ENCODE results near the gene ISG20L2.

The ISG20L2 gene

DNA sequence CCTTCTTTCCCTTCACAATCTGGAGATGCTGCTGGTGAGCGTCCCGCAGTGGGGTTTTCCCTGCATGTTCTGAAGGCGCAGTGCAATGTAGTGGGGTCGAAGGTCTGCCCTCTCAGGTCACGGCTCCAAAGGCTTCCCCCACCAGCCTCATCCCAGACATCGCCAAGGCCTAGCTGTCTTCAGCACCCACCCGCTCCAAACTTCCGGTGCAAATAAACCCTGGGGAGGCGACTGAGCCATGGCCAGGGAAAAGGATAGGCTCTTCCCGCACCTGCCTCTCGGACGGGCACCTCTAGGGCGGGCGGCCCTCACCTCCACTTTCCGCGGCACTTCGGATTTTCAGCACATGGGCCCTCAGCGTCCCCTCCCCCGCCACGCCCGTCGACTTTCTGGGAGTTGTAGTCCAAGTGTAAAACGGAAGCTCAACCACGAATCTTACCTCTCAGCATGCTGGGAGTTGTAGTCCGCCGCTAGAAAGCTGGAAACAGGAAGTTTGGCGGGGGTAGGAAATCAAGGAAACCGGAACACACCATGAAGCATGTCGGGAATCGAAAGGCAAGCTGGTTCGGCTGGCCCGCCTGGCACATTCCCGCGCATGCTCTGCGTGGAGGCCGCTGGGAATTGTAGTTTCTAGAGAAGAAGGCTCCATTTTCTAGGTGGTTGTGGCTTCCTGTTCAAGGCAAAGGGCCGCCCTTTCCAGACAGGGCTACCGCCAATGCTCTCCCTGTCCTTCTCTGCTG is 12.3 kb upstream of the ISG20L2 start, which contains the start of gene MRPL24:
MRPL24 (minus strand) TSS at position 348 of the 740 bp plus-strand sequence. CDS start 2,384 bp downstream, outside the sequence.
- DNase-seq (ENCODE audit: low read depth): peak; percentile 100

DNA sequence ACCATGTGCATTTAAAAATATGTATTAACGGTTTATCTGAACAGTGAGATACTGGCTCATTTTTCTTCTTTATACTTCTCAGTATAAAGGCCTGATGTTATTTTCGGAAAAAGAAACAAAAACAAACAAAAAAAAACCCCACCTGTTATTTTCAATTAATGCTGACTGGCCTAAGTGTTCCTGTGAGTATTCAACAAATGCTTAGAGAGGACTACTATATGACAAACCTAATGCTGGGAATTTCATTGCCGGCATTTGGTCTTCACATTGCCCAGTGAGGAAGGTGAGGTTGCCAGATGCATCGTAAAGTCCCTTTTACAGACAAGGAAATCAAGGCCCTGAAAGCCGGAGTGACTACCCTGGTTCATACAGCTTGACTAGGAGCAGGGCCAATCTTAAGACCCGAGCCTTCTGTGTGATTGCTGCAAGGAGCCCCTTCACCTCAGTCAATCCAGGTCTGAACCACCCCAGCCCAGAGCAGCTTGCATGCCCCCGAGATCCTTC is 11.7 kb upstream of the ISG20L2 start:
- no peak for DNase-seq (ENCODE audit: low read depth)

DNA sequence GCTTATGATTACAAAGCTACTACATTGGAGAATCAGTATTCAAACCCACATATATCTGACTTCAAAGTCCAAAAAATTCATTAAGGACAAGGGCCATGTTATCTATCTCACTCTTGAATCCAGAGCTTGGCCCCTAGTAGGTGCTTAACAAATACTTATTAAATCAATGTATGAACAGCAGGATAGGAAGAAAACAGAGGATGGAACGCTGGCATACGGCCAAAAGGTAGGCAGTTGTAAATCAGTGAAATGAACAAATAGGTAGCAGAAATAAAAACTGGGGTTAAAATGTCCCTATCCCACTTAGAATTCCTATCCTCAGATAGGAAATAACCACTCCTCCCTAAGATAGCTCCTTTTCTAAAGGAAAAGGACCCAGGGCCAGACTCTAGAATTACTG is 10.3 kb upstream of the ISG20L2 start:
- DNase-seq (ENCODE audit: low read depth): no peak

DNA sequence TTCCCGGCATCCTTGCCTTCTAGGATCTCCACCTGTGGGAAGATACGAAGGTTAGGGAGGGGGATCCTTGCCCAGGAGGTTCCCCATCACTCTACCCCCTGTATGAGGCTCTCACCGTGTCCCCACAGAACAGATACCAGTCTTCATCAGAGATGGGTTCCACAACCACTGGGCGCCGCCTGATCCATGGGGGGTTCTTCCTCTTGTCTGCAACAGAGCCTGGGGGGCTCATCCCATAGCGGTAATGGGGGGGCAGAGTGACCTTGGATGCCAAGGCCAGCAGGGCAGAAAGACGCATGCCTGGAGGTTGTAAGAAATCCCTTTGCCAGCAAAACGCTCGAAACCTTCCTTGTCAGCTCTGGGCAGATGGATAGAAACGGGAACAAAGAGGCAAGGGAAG is 9.8 kb upstream of the ISG20L2 start:
- DNase-seq (ENCODE audit: low read depth): no peak

DNA sequence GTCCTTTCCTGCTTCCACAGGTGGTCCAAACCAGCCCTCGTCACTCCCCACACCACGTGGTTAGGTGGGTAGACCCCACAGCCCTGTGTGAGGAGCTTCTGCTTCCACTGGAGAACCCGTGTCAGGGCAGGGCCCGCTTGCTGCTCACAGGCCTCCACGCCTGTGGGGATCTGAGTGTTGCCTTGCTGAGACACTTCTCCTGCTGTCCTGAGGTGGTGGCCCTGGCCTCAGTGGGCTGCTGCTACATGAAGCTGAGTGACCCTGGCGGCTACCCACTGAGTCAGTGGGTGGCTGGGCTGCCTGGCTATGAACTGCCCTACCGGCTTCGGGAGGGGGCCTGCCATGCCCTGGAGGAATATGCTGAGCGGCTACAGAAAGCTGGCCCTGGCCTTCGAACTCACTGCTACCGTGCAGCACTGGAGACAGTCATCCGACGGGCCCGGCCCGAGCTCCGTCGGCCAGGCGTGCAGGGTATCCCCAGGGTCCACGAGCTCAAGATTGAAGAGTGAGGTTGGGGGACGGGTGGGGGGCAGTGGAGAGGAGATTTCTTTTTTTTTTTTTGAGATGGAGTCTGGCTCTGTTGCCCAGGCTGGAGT is 5.5 kb upstream of the ISG20L2 start:
- no peak for DNase-seq (ENCODE audit: low read depth)

DNA sequence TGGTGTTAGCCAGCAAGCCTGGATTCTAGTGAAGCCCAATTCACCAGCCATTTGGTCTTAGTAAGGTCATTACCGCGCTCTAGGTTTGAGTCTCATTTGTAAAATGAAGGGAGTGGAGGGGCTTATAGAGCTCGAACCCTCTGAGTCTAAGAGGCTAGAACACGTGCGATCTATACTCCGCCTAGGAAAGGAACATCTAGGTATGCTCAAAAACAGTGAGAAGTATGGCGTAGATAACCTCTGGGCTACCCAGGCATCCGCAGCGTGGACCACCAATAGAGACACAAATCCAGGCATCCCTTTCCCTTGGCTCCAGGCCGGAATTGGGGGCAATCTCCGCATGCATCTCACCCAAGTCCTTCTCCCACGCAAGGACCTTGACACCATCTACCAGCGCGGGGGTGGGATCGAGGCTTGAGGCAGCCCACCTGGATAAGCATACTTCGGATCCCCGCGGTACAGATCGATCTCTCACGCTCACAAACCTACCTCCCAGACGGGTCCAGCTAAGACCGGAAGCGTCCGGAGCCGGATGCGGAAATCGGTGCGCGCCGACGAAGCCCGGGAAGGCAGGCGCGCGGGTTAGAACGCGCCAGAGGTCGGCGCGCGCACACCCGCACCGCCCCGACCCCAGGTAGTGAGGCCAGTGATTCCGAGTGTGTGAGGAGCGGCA is 504 bp downstream of the ISG20L2 start, which contains the start of gene METTL25B:
METTL25B (plus strand) TSS at position 544 of the 673 bp plus-strand sequence. CDS start 636 bp downstream, outside the sequence.
- DNase-seq (ENCODE audit: low read depth): no peak

DNA sequence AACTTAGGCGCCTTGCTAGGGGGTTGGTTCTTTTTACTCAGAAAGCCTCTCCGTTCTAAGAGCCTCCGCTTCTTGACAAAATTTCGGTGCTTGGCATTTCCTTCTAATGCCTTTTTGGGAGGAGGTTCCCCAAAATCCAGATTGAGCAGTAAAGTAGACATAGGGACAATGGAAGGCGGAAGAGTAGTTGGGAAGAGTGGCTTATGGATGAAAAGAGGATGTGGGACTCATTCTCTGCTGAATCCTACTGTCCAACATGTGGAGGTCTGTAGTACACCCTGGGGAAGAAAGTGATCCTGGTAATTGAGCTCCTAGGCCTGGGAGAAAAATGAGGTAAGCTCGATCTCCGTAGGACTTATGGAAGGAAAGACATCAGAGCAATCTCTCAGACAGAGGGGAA is 1.1 kb downstream of the ISG20L2 start:
- no peak for DNase-seq (ENCODE audit: low read depth)

DNA sequence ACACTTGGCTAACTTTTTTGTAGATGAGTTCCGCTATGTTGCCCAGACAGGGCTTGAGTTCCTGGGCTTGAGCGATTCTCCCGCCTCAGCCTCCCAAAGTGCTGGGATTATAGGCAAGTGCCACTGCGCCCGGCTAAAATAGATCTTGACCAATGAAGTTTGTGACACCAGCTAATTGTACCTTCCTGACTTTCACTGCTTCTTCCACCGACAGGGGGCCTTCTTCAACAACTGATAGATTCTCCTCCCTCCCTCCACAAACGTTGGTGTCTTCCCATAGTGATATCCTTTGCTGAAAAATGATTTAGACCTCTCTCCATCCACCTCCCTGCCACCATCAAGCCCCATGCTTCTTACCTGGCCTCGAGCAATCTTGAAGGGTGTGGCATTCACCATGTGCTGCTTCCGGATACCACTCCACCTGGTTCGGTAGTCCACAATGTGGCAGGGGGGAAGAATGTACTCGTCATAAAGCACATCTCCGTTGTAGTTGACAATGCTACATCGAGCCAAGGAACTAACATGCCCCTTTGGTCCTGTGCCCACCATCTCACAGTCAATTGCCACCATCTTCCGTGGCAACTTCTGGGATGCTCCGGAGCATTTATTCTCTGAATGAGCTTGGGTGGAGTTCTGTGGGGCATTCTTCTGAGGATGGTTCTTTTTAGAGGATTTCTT is 1.9 kb downstream of the ISG20L2 start:
- peak; percentile 58 for DNase-seq (ENCODE audit: low read depth)

DNA sequence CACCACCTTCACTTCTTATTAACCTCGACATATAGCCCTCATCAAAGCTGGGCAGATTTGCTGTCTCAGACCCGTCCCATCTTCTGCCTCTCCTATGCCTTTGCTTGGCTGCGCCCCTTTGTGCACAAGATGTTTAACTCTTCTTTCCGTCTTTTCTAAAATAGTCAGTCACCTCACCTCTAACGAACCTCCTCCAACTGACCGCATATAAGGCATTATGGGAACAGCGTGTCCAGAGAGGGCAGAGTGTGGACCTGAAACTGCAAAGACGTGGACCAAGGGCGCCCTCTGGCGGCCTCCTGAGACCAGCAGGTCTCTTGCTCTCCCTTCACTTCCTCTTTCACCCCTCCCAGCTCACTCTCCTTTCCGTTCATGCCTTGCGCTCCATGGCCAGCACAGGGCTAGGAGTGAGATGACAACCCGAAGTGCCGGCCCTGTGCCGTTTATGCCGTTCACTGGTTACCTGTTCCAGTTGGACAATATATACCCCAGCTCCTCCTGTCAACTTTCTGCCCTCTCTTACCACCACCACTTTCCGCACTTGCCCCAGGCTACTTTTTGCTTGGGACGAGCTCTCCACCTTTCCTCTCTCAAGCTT is 2.8 kb downstream of the ISG20L2 start:
- peak; percentile 84 for DNase-seq (ENCODE audit: low read depth)

DNA sequence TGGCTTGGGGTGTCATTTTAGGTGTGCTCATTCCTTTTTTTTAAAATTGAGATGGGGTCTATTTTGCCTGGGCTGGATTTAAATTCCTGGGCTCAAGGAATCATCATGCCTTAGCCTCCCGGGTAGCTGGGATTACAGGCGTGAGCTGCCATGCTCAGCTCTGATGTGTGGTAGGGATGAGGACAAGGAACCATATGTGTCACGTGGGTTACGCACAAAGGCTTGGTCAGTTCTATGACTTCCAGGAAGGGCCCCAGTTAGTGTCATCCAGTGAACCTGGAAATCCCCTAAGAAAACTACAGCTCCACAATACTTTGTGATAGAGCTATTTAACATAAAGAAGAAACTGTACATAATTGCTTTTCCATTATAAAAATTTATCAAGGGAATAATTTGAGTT is 7.0 kb downstream of the ISG20L2 start:
- no peak for DNase-seq (ENCODE audit: low read depth)

DNA sequence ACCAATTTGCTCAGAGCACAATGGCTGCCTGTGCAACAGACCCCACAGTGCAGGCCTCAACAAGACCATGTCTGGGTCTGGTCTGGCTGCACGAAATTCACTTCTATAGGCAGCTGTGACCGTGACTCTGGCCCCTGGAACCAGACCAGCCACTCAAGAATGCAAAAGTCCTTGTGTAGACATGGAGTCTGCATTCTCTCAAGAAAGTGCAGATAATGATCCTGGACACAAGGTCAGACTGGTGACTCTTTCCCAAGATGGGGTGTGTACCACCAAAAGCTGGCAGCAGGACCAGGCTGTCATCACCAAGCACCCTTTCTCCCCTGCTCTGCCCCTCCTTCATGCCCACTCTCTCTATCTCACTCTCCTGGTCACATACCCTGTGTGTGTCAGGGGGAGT is 7.4 kb downstream of the ISG20L2 start:
- no peak for DNase-seq (ENCODE audit: low read depth)

DNA sequence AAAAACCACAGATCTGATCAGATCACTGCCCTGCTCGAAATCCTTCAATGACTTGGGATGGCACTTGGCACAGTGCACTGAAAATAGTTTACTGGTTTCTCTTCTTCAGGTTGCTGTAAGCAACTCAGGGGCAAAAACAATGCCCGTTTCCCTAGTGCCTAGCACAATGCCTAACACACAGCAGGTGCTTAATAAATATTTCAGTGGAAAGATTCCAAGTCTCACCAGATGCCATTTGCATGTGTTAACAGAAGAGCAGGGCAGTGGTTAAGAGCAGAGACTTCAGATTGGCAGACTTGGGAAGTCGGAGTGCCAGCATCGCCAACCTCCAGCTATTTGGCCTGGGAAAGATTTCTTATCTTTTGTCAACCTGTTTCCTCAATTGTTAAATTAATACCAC is 11.2 kb downstream of the ISG20L2 start:
- DNase-seq (ENCODE audit: low read depth): no peak

DNA sequence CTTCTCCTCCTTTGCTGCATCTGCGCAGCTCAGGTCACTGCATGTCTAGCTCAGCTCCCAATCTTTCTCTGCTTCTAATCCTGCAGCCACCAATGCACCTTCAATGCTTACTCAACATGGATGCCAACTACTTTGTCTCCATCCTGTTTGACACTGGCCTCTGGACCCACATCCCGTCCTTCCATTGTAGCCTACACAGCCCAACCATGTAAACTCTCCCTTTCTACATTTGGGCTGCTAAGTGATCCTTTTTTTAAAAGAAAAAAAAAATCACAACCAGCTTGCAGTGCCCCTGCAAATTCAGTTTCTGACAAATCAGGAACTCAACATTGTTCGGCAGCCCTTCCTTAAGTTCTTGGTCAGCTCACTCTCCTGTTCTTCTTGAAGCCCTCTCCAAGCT is 13.7 kb downstream of the ISG20L2 start:
- DNase-seq (ENCODE audit: low read depth): no peak

DNA sequence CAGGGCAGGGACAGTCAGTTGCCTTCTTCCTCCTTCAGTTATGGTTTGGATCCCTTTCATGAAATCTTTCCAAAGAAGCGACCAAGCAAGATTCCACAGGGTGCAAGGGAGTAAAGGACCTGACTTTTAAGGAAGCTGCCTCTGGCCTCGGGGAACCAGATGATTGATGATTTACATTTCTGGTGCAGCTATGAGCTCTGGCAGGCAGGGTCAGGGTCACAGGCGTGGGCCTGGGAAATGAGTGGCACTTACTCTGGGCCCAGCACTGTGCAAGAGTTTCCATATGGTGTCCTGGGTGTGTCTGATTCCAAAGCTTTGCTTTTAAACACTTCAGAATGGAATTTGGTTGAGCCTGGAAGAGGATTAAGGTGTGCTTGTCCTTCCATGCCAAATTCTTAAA is 15.9 kb downstream of the ISG20L2 start:
- DNase-seq (ENCODE audit: low read depth): no peak

DNA sequence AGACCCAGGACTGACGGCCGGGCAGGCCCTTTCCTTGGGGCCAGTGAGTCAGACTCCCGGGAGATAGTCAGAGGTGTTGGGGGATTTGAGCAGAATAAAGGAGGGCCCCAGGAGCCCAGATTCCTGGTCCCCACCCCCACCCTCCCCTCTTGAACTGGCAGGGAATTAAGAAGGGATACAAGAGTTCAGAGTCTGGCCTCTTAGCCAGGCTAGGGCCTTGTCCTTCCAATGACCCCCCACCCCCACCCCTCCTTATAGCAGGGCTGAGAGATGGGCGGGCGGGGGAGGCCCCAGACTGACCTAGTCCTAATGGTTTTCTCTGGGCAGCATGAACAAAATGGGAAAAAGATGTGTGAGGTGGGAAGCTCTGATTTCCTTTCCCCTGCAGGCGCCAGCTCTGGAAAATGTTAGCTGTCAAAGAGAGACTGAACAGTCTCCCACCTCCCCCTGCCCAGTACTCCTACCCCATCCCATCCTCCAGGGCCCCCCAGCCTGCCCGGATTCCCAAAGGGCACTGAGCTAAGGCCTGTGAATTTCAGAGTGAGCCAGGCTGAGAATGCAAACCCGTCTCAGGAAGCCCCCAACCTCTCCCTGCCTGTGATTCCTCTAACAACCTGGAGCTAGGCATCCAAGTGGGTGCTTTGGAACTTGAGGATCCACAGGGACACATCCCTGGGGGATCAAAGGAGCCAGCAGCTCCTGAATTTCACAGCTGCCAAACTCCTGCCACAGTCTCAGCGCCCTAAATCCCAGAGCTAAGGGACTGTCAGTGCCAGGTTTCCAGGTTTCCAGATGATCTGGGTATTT is 17.4 kb downstream of the ISG20L2 start:
- DNase-seq (ENCODE audit: low read depth): no peak

DNA sequence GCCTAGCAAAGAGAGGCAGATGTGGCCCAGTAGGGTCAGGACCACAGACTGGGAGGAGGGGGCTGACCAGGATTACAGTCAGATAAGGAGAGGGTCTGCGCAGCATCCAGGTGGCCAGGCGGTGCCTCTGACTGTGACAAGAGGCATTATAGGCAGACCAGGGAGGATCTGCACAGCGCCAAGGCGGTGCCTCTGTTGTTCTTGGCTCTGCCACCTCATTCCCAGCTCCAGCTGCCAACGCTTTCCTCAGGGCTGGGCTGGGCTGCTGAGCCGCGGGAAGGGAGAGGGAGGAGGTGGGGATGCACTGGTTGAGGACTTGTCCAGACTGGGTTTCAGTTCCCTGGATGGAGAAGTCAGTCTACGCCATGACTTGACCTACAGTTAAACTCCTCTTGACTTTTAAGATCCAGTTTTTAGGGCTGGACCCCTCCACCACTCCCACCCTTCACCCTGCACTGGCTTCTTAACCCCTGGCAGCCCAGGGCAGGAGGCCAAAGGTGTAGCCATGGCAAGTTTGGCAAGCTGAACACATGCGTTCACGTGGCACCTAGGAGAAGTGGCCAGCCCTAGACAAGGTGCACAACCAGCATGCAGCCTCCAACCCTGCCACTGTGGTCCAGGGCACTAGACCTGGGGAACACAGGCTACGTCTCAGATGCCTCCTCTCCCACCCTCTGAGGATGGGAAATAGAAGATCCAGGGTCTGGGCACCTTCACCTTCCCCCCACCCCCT is 18.6 kb downstream of the ISG20L2 start:
- peak; percentile 80 for DNase-seq (ENCODE audit: low read depth)

DNA sequence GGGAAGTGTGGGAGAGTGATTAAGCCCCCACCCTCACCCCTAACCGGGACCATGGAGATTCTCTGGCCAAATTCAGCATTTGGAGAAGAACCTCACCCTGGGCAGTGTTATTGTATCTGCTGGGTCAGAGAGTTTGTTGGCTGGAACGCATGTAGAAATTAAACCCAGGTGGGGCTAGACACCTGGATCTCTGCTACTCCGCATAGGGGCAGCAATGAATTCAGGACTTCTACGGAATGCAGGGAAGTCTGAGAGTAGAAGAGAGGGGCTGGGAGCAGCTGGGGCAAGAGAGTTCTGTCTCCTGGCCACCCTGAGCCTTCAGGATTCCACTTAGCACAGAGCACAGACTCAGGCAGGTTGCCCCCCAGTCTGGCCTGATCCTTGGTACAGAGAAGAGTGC is 19.5 kb downstream of the ISG20L2 start:
- DNase-seq (ENCODE audit: low read depth): no peak

DNA sequence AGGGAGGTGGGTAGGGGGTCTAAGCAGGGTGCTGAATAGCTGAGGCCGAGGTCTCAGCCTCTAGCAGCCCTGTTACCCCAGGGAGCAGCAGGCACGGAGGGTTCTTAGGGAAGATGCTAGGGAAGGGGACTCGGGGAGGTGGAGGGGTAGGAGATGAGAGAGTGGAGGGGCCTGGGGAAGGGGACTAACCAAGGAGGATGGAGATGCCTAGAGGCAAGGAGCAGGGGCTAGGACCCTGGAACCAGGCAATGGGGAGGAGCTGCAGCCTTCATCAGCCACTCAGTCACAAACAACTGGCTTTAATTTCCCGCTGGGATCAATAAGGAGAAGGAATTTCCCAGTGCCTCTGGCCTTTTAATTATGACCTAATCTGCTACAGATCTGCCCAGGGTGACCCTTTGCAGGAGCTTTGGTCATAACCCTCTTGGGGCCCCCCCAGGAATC is 20.3 kb downstream of the ISG20L2 start:
- DNase-seq (ENCODE audit: low read depth): no peak

DNA sequence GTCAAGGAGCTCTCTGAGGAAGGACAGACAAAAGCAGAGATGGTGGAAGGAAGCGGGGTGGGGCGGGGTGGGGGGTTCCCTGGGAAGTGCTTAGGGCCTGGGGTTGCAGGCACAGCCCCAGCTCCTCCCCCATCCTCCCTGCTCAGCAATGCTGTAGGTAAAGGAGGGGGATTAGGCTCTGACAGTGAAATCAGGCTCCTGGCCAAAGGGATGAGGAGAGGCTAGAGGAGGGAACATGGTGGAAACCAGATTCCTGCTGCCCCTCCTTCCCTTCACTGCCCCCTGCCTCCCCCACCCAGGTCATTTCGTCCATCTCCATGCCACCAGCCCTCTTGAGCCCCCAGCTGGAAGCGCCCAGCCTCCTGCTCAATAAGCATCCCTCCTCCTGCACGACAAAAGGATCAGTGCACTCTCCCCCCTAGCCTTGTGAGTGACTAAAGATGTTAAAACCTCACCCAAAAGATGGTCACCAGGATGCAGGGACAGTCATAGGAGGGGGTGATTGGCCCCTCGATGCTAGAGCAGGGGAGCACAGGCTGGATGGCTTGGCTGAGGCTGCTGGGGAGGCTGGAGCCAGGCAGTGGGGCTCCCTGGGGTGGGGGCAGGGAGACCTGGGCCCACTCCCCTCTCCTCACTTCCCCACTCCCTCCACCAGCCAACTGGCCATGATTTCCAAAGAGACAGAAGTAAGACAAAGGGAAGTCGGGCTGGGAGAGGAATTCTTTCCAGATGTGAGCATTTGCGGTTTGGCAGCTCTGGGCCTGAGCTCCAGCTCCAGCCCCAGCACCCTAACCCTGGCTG is 20.9 kb downstream of the ISG20L2 start:
- no peak for DNase-seq (ENCODE audit: low read depth)
